ENCODE data around the gene AKAP9.

The AKAP9 gene

GRCh38 chr7:92158660-92159575, 218.3 kb downstream of the AKAP9 start:
- H3K36me3 ChIP-seq (ENCODE audit: control insufficient read depth, low read length), result no peaks in the 10 kb centered on the region
- no peaks in the 10 kb centered on the region for H3K4me1 ChIP-seq (ENCODE audit: control insufficient read depth, low read length)
- no peaks in the 10 kb centered on the region for H3F3A ChIP-seq (ENCODE audit: control insufficient read depth, insufficient read depth)
- no peaks in the 10 kb centered on the region for H3K9me3 ChIP-seq (ENCODE audit: control insufficient read depth, insufficient read depth, low read length)
- no peaks in the 10 kb centered on the region for H3K9me2 ChIP-seq (replicated peaks; ENCODE audit: control insufficient read depth, low read length)
- peaks cover 11% of the 10 kb centered on the region; the same call in 1 of the 2 replicates for H3K27me3 ChIP-seq (ENCODE audit: control insufficient read depth, low read length)
- H3K27ac ChIP-seq (ENCODE audit: low read depth, low read length), result no peak overlapping the region
- H3K4me3 ChIP-seq (ENCODE audit: low read length), result no peak overlapping the region
- no peaks in the 10 kb centered on the region for H4K20me1 ChIP-seq (ENCODE audit: control insufficient read depth, insufficient read depth, low read depth, low read length)
- H3K79me2 ChIP-seq (ENCODE audit: control insufficient read depth, low read length), result no peaks in the 10 kb centered on the region
- TF ChIP-seq EZH2phosphoT487 (IDR thresholded peaks at IDR 0.05; ENCODE audit: borderline replicate concordance, low read length) (no peak), CTCF (IDR thresholded peaks at IDR 0.05; ENCODE audit: low read depth, low read length, poor library complexity, severe bottlenecking) (no peak)
- no peak overlapping the region for H3K4me2 ChIP-seq (ENCODE audit: low read length)
